HCT116 (cell line): ENCODE results near the gene HDGF. TPM values are rescaled to one million over a fixed set of nuclear protein-coding genes. Genes with fewer than 3 reads are reported as not detected.

Experiments
- ATAC-seq: fragments of 200-7000 bp; cut with Tn5 transposase; 2 replicates; pipeline ENCODE4 v1.9.1; 2020; ENCODE audit warnings: mild to moderate bottlenecking, moderate library complexity
- BruUV-seq: library from RNA; stranded (reverse); fragments of 400-500 nt; replicated peaks from 2 replicates; lab custom pipeline; 2021; lab: Mats Ljungman, UMichigan
- CTCF ChIA-PET: fragments of 300-600 bp; sonication (Branson Sonifier 250); formaldehyde crosslinking; loops from one replicate; lab custom pipeline; 2021; ENCODE audit warnings: antibody characterized with exemption; lab: Charles Lee
- POLR2A ChIA-PET: fragments of 300-600, 350-600 bp; sonication (Branson Sonifier 250); formaldehyde crosslinking; loops from one replicate; lab custom pipeline; 2021; ENCODE audit warnings: antibody characterized with exemption; lab: Charles Lee
- RAD21 ChIA-PET, 2 experiments: fragments of 300-600 bp; sonication (Branson Sonifier 250); formaldehyde crosslinking; loops; one replicate each; lab custom pipeline; 2023; ENCODE audit warnings: low total read pairs in 2 of 2; ENCODE audit not compliant: uncharacterized antibody in 2 of 2, unreplicated experiment in 2 of 2, low non-redundant PET in 1 of 2; lab: Charles Lee
- DNase-seq: peaks from one replicate; pipeline ENCODE4 v3.0.0-alpha.2; 2010; ENCODE audit warnings: low read depth, low spot score
- H2AFZ ChIP-seq: fragments of 200-600 bp; shearing (Covaris generic), sonication (generic); 2 replicates; pipeline ENCODE4 v1.6.1; 2017; ENCODE audit warnings: low read depth, mixed run types, mixed read lengths, antibody characterized with exemption, low read length; ENCODE audit not compliant: poor library complexity, severe bottlenecking
- H3K27ac ChIP-seq: 2 replicates; pipeline ENCODE4 v1.5.1; 2012; ENCODE audit warnings: low read depth, low read length
- H3K27me3 ChIP-seq: fragments of 200-600 bp; sonication (generic); 2 replicates; pipeline ENCODE4 v1.6.1; 2016; ENCODE audit warnings: mixed run types, low read length, mixed read lengths; ENCODE audit not compliant: insufficient read depth
- H3K36me3 ChIP-seq, 2 experiments: fragments of 200-500 bp in 1 of 2; fragments of 200-600 bp in 1 of 2; sonication (Bioruptor generic) in 1 of 2; sonication (generic) in 1 of 2; 2 replicates each; pipeline versions ENCODE4 v1.5.1 to v1.6.1; 2014 to 2016; ENCODE audit warnings: low read length in 2 of 2, inconsistent platforms in 1 of 2, mixed read lengths in 1 of 2, mixed run types in 1 of 2; ENCODE audit not compliant: insufficient read depth in 2 of 2, control insufficient read depth in 1 of 2
- H3K4me1 ChIP-seq, 2 experiments: fragments of 200-600 bp in 1 of 2; sonication (generic) in 1 of 2; 2 replicates each; pipeline versions ENCODE4 v1.5.1 to v1.6.1; 2012 to 2017; ENCODE audit warnings: low read length in 2 of 2, inconsistent platforms in 1 of 2, mild to moderate bottlenecking in 1 of 2, mixed read lengths in 1 of 2, mixed run types in 1 of 2, moderate library complexity in 1 of 2; ENCODE audit not compliant: insufficient read depth in 2 of 2, control insufficient read depth in 1 of 2
- H3K4me2 ChIP-seq: fragments of 200-600 bp; sonication (generic); 2 replicates; pipeline ENCODE4 v1.6.1; 2017; ENCODE audit warnings: mixed run types, low read length, mixed read lengths
- H3K4me3 ChIP-seq, 2 experiments: fragments of 200-600 bp in 1 of 2; sonication (generic) in 1 of 2; replicated peaks in 1 of 2; 2 replicates each; pipeline ENCODE4 v1.5.1; 2011 to 2016; ENCODE audit warnings: low read length in 2 of 2, control low read depth in 1 of 2, low read depth in 1 of 2, mild to moderate bottlenecking in 1 of 2, mixed read lengths in 1 of 2, mixed run types in 1 of 2
- H3K79me2 ChIP-seq: fragments of 200-600 bp; sonication (generic); 2 replicates; pipeline ENCODE4 v1.6.1; 2017; ENCODE audit warnings: mild to moderate bottlenecking, mixed run types, low read length, moderate library complexity, mixed read lengths; ENCODE audit not compliant: insufficient read depth
- H3K9ac ChIP-seq: fragments of 200-600 bp; sonication (generic); 2 replicates; pipeline ENCODE4 v1.6.1; 2016; ENCODE audit warnings: low read length, mixed read lengths
- H3K9me2 ChIP-seq: fragments of 200-600 bp; sonication (generic), shearing (Covaris generic); 2 replicates; pipeline ENCODE4 v1.6.1; 2017; ENCODE audit warnings: mixed run types, mild to moderate bottlenecking, moderate library complexity; ENCODE audit not compliant: insufficient read depth
- H3K9me3 ChIP-seq, 2 experiments: fragments of 200-500 bp in 1 of 2; fragments of 200-600 bp in 1 of 2; sonication (Bioruptor generic) in 1 of 2; sonication (generic) in 1 of 2; 2 replicates each; pipeline ENCODE4 v1.6.1; 2014 to 2017; ENCODE audit warnings: low read length in 2 of 2, mixed read lengths in 2 of 2, inconsistent platforms in 1 of 2, low read depth in 1 of 2, mild to moderate bottlenecking in 1 of 2, mixed run types in 1 of 2, moderate library complexity in 1 of 2; ENCODE audit not compliant: control insufficient read depth in 1 of 2, insufficient read depth in 1 of 2
- H4K20me1 ChIP-seq: fragments of 200-600 bp; sonication (generic), shearing (Covaris generic); 2 replicates; pipeline ENCODE4 v1.6.1; 2017; ENCODE audit warnings: mixed run types, mild to moderate bottlenecking, moderate library complexity; ENCODE audit not compliant: insufficient read depth
- EGR1 ChIP-seq: IDR thresholded peaks from 2 replicates; pipeline ENCODE4 v1.6.1; 2012; ENCODE audit warnings: low read depth
- FOSL1 ChIP-seq: IDR thresholded peaks from 2 replicates; pipeline ENCODE4 v1.6.1; 2012; ENCODE audit warnings: low read depth
- JUND ChIP-seq: IDR thresholded peaks from 2 replicates; pipeline ENCODE4 v1.6.1; 2012
- POLR2AphosphoS5 ChIP-seq: IDR thresholded peaks from 2 replicates; pipeline ENCODE4 v1.6.1; 2011; ENCODE audit warnings: mild to moderate bottlenecking, low read depth, low read length, moderate library complexity
- SP1 ChIP-seq: IDR thresholded peaks from 2 replicates; pipeline ENCODE4 v1.6.1; 2012; ENCODE audit warnings: low read depth
- TCF7L2 ChIP-seq: IDR thresholded peaks from 2 replicates; pipeline ENCODE4 v1.7.0; 2011; ENCODE audit warnings: borderline replicate concordance, inconsistent platforms; ENCODE audit not compliant: insufficient read depth, insufficient read length; ENCODE audit errors: extremely low read depth
- ZBTB33 ChIP-seq: IDR thresholded peaks from 2 replicates; pipeline ENCODE4 v1.6.1; 2011; ENCODE audit warnings: mild to moderate bottlenecking, low read length, moderate library complexity; ENCODE audit not compliant: insufficient replicate concordance; ENCODE audit errors: extremely low read depth
- ZFX ChIP-seq: fragments of 450-650 bp; IDR thresholded peaks from 2 replicates; pipeline ENCODE4 v1.6.1; 2017
- intact Hi-C: fragments of 100-400 bp; cut with micrococcal nuclease; formaldehyde crosslinking; loops from 2 replicates; pipeline ENCODE4 v1.10.0; 2022
- total RNA-seq: library from RNA; stranded (reverse); gene quantifications from one replicate; pipeline ENCODE4 v1.2.1, GENCODE V29; 2021; ENCODE audit not compliant: unreplicated experiment

The HDGF gene
- total RNA-seq, 1 experiment from 2014 or later, result 304 TPM

GRCh38 chr1:156727926-156728598 lies 23.4 kb downstream of the HDGF start, which contains the start of gene METTL25B:
Gene METTL25B (plus strand): TSS chr1:156728469. CDS start chr1:156729105, 636 bp downstream.
- Histone ChIP-seq H3K4me3 (peak within 1 kb of the TSS; percentile 92 to 93), H3K79me2 (peaks cover 65% of the 10 kb centered on the region), H4K20me1 (peaks cover 15% of the 10 kb centered on the region; the same call in 1 of the 2 replicates), H3K9ac (peak within 1 kb of the TSS; percentile 93), H3K27me3 (no peaks in the 10 kb centered on the region), H3K36me3 (peaks cover 15 to 26% of the 10 kb centered on the region in 2 experiments), H3K27ac (peak within 1 kb of the TSS; percentile 81), H3K4me2 (peak within 1 kb of the TSS; percentile 97), H3K9me2 (no peaks in the 10 kb centered on the region), H3K4me1 (peaks cover 24 to 34% of the 10 kb centered on the region in 2 experiments), H2AFZ (no peak within 1 kb of the TSS), H3K9me3 (no peaks in the 10 kb centered on the region)
- DNase-seq (no peak), ATAC-seq (peak; percentile 76)
- intact Hi-C loops, result loop anchor here (1.0 kb wide), 2 partner anchors 13 to 39 kb away; partner anchors contain the start of genes MRPL24 and PRCC
- TSS peak; percentile 71 for BruUV-seq
- TF ChIP-seq JUND (no peak), ZFX (no peak), FOSL1 (no peak), EGR1 (no peak), POLR2AphosphoS5 (no peak), SP1 (no peak), ZBTB33 (no peak), TCF7L2 (no peak)
- RAD21 ChIA-PET, result interaction anchor here (0.7 to 1.5 kb wide), 8 partner anchors 13 to 162 kb away, joined by 3 to 6 read pairs (median 4); partner anchors contain the start of genes HDGF (in 1 of the 2), MRPL24 (in 1 of the 2) and PRCC (in 1 of the 2)
- CTCF ChIA-PET, result interaction anchor here (0.6 to 10.8 kb wide), 15 partner anchors 11 to 200 kb away, joined by 3 to 508 read pairs (median 9); partner anchors contain the start of genes CRABP2, INSRR, MRPL24 and NTRK1
- POLR2A ChIA-PET, result interaction anchor here (0.6 to 4.9 kb wide), 15 partner anchors 11 to 259 kb away, joined by 3 to 69 read pairs (median 6); partner anchors contain the start of genes CRABP2, HDGF, MRPL24 and NTRK1
